Motor neuron (in vitro differentiated cells): ENCODE measurements around the gene LARGE1. TPM values are rescaled to one million over a fixed set of nuclear protein-coding genes. Genes with fewer than 3 reads are reported as not detected.

Experiments used
- ATAC-seq, 8 experiments: fragments of 200-7000 bp; cut with Tn5 transposase; replicated peaks in 6 of 8; 2 replicates each; pipeline ENCODE4 v1.8.0; 2021; ENCODE audit warnings: mild to moderate bottlenecking in 8 of 8, moderate library complexity in 8 of 8
- H3K27ac ChIP-seq, 2 donors: fragments of 250-450 bp; sonication (Bioruptor Pico); 2 replicates each; pipeline ENCODE4 v1.9.0; 2021; ENCODE audit warnings: antibody characterized with exemption in 2 of 2, mild to moderate bottlenecking in 2 of 2, moderate library complexity in 1 of 2
- H3K4me1 ChIP-seq, 2 donors: fragments of 250-450 bp; sonication (Bioruptor Pico); replicated peaks in 1 of 2; 2 replicates each; pipeline ENCODE4 v1.6.1; 2021; ENCODE audit warnings: antibody characterized with exemption in 2 of 2, mild to moderate bottlenecking in 2 of 2, moderate library complexity in 1 of 2
- H3K4me3 ChIP-seq, 5 donors: fragments of 250-450 bp; sonication (Bioruptor Pico); 2 replicates each; pipeline ENCODE4 v1.9.0; 2021; ENCODE audit warnings: antibody characterized with exemption in 5 of 5, mild to moderate bottlenecking in 5 of 5, moderate library complexity in 4 of 5
- WGBS, 10 experiments: fragments of 450-650 bp; shearing (Covaris generic); methylation state at CpG; one replicate each; pipeline ENCODE4 v1.0.0; 2022; 5-methylcytosine and 5-hydroxymethylcytosine counted together
- in situ Hi-C, 9 experiments: fragments of 400-800 bp; cut with MboI; loops; one replicate each; pipeline ENCODE4 v1.15.0; 2021; ENCODE audit warnings: low sequenced_read_pairs in 9 of 9, low pct_unique_long_range_greater_than_20kb in 2 of 9; ENCODE audit not compliant: unreplicated experiment in 9 of 9
- total RNA-seq, 8 experiments: library from RNA; unstranded; fragments of 300-600 nt; gene quantifications; 2 replicates each; pipeline versions ENCODE4 v1.2.3 to v1.2.4, GENCODE V29; 2022

Gene LARGE1
- total RNA-seq, 8 experiments from 2014 or later, result 1.7 to 36.1 (median 20.6) TPM

DNA sequence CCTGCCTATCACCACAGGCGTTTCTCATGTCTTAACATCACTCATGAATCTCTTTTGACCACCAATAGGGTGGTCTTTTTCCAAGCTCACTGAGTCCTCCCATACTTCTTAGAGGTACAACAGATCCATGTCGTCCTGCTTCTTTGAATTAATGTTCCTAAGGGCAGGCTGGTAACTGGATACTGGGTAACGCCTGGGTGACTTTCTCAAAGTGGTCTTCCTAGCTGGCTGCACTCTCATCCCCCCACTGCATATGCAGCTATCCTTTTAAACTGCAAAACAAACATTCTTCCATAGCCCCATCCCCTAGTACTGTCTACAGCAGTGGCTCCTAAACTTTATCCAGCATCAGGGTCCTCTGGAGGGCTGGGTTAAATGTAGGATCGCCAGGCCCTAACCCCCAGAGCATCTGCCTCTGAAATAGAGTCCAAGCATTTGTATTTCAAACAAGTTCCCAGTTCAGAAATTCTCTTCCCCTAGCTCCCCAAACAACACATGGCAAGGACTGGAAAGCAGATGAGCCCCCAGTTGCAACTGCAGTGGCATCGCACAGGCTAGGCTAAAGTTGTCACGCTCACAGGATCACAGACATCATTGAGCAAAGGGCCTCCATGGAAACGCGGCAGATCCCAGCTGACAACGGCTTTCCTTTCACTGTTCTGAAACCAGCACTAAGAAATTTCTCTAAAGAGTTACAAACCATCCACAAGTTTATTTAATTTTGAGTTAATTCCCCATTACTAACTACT, 204.9 kb downstream of the LARGE1 start:
- H3K27ac ChIP-seq, result no peak overlapping the region
- ATAC-seq, result peak in 1 of 8 experiments; percentile 30
- H3K4me3 ChIP-seq, result no peak overlapping the region
- H3K4me1 ChIP-seq, result peaks cover under 1 to 5% of the 10 kb centered on the region in 2 donors
- in situ Hi-C loops, result no loop called here
- 40 to 100% (median 91%) methylated on average over 1 to 7 of the region's 9 CpGs; no CpG with 5 or more reads in 1 of the 10 experiments for WGBS, 10 experiments

DNA sequence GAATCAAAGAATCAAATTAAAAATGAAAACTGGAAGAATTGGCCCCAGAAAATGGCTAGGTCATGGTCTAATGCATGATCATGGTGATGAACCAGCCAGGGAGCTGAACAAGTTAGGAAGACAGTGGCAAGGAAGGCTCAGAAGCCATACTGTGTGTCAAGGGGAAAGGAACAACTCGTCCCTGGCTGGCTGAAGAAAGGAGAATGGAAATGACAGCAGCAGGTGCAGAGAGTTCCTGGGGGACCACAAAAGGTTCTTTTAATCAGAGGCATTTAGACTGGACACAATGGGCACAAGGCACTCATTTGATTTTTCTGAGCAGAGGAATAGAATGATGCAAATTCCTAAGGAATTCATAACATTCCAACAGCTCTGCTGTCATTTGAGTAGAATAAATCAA, 209.9 kb downstream of the LARGE1 start:
- Histone ChIP-seq H3K4me1 (peaks cover 8 to 13% of the 10 kb centered on the region in 2 donors), H3K27ac (no peak overlapping the region), H3K4me3 (no peak overlapping the region)
- peak in 1 of 8 experiments; percentile 18 for ATAC-seq
- WGBS, 10 experiments, result 20 to 60% (median 50%) methylated on average over 1 of the region's 1 CpG; no CpG with 5 or more reads in 1 of the 10 experiments
- in situ Hi-C loops, result no loop called here

DNA sequence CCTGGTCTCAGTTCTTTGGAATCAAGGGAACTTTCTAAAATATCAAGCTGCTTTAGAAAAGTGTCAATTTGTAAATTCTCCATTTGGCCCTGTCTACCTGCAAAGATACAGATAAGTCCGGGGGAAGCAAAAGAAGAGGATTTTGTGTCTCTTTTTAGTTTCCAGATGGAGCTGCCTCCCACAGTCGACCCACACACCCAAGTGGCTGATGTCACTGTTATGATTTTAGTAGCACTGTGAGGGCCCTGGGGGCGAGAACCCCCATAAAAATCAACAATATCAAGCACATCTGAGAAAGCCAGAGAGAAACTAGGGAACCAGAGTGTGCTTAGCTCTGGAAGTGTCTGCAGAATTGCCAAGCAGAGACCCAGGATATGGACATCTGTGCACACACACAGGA, 212.7 kb downstream of the LARGE1 start:
- peaks cover 8 to 10% of the 10 kb centered on the region in 2 donors for H3K4me1 ChIP-seq
- H3K27ac ChIP-seq, result no peak overlapping the region
- ATAC-seq, result no peak
- WGBS, 10 experiments, result 18 to 100% (median 93%) methylated on average over 2 of the region's 3 CpGs; no CpG with 5 or more reads in 5 of the 10 experiments
- in situ Hi-C loops, result no loop called here
- no peak overlapping the region for H3K4me3 ChIP-seq

DNA sequence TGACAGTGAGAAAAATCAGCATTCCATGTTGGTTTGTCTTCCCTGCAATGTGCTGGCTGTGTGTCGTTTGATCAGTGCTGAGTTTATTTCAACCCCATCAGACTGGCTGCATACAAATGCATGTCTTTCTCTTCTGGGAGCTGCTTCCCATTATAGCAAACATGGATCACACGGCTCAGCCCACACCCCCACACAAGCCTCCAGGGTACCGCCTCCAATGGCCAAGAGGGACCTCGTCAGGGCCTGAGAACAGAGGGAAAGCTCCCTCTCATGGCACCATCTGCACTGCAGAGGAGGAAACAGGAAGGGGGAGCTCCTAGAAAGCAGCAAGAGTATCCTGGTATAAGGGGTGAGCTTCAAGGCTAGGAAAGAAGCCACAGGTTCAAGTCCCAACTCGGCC, 214.2 kb downstream of the LARGE1 start:
- WGBS, 10 experiments, result 18 to 80% (median 60%) methylated on average over 1 to 5 of the region's 5 CpGs; no CpG with 5 or more reads in 3 of the 10 experiments
- in situ Hi-C loops, result no loop called here
- peak in 6 of 8 experiments; percentile 50 to 82 (median 77) for ATAC-seq
- Histone ChIP-seq H3K4me3 (no peak overlapping the region), H3K4me1 (peaks cover 8 to 15% of the 10 kb centered on the region in 2 donors), H3K27ac (no peak overlapping the region)

DNA sequence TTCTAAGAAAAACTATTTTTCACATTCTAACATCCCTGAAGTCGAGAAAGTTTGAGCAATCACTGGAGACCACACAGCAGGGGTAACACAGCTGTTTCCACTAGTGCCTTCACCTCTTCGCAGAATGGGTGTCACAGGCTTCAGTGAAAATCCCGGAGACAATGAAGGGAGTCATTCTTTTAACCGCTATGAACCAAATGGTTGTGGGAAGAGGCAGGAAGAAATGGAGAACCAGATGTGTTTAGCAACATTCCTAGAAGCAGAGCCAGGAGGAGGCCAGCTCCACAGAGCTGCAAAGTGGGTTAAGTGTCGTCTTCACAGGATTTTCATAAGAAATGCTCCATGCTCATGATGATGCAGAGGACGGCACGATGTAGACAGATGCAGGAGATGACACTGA, 221.1 kb downstream of the LARGE1 start:
- no peak overlapping the region for H3K27ac ChIP-seq
- in situ Hi-C loops, result no loop called here
- H3K4me1 ChIP-seq, result peaks cover 0 to 12% of the 10 kb centered on the region in 2 donors
- no peak for ATAC-seq
- WGBS, 10 experiments, result 10 to 96% (median 85%) methylated on average over 2 to 7 of the region's 7 CpGs; no CpG with 5 or more reads in 1 of the 10 experiments
- no peak overlapping the region for H3K4me3 ChIP-seq

DNA sequence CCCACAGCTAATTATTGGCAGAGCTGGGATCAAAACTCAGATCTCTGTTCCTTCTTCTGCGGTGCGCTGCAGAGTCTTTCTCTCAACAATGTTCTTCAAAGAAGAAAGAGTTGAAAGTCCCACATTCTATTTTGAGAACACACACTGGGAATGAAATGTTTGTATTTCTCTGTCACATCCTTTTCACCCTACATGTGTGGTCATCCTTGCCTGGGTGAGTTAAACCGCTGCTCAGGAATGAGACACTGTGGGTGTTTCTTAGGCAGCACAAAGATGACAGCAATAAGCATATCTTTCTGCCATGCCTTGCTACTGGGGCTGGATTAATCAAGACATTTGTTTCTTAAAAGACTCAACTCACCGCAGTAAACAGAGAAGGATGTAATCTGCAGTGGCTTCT, 222.6 kb downstream of the LARGE1 start:
- in situ Hi-C loops, result no loop called here
- peaks cover 0 to 12% of the 10 kb centered on the region in 2 donors for H3K4me1 ChIP-seq
- 65 to 96% (median 85%) methylated on average over 1 to 4 of the region's 4 CpGs; no CpG with 5 or more reads in 2 of the 10 experiments for WGBS, 10 experiments
- H3K4me3 ChIP-seq, result no peak overlapping the region
- ATAC-seq, result peak in 1 of 8 experiments; percentile 79
- H3K27ac ChIP-seq, result no peak overlapping the region

DNA sequence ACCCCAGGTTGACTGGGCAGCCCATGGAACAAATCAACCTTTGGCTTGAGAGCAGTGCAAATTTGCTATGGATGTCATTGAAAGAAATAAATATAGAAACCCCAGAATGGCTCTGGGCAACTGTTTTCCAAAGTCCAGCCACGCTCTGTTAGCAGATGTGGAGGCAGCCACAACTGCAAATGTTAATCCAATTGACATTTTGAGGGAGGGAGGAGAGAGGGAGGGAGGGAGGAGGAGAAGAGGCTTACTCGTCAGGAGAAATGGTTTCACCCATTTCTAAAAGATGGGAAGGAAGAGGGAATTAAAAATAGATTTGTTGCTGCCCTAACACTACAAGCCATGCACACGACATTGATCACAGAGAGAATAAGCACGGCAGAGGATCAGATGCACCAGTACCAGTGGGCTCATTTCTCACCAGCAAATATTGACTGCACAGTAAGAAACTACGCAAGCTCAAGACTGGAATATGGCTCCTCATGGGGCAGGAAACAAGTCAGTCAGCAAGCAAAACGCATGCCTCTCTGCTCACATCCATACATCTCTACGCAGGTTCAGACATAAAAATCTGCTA, 229.1 kb downstream of the LARGE1 start:
- Histone ChIP-seq H3K4me3 (no peak overlapping the region), H3K4me1 (peaks cover 15 to 16% of the 10 kb centered on the region in 2 donors), H3K27ac (peak overlapping the region; percentile 15 to 58)
- in situ Hi-C loops, result no loop called here
- 58 to 83% (median 71%) methylated on average over 1 to 4 of the region's 7 CpGs; no CpG with 5 or more reads in 5 of the 10 experiments for WGBS, 10 experiments
- ATAC-seq, result peak in 5 of 8 experiments; percentile 66 to 93 (median 77)

DNA sequence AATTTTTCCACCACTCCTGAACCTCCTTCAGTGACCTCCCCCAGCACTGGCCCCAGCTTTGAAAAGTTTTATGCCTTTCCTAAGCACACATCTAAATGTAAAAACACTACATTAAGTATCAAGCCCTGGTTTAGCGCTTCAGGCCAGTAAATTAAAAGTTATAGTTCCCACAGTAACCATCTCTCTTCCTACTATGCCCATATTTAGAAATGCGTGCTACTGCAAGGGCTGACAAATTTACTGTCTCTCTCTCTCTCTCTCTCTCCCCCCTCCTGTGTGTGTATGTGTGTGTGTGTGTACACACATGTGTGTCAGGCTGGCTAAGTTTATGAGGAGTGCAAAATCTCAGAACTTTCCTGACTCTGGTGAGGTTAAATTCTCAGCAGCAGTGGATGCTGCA, 231.4 kb downstream of the LARGE1 start:
- no peak for ATAC-seq
- in situ Hi-C loops, result no loop called here
- no peak overlapping the region for H3K4me3 ChIP-seq
- no peak overlapping the region for H3K27ac ChIP-seq
- peaks cover 15 to 16% of the 10 kb centered on the region in 2 donors for H3K4me1 ChIP-seq
- 50 to 100% (median 95%) methylated on average over 1 to 2 of the region's 2 CpGs; no CpG with 5 or more reads in 6 of the 10 experiments for WGBS, 10 experiments

DNA sequence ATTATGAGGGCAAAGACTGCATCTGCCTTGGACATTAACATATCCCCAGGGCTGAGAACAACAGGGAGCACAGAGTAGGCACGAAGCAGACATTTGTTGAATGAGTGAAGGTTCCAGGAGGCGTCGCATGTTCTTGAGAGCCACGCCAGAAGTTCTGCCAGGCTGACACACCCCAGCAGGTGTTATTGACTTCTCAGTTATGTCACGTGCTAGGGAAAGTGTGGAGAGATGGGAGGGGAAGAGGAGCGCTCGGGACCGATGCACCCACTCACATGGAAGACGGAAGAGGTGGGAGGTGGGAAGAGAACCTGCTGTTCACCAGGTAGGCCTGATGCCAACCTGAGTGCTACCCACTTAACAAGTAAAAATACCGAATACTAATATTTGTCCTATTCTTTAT, 232.8 kb downstream of the LARGE1 start:
- in situ Hi-C loops, result no loop called here
- peaks cover 15 to 16% of the 10 kb centered on the region in 2 donors for H3K4me1 ChIP-seq
- H3K27ac ChIP-seq, result no peak overlapping the region
- no peak overlapping the region for H3K4me3 ChIP-seq
- WGBS, 10 experiments, result 40 to 100% (median 95%) methylated on average over 1 to 9 of the region's 10 CpGs
- ATAC-seq, result no peak

DNA sequence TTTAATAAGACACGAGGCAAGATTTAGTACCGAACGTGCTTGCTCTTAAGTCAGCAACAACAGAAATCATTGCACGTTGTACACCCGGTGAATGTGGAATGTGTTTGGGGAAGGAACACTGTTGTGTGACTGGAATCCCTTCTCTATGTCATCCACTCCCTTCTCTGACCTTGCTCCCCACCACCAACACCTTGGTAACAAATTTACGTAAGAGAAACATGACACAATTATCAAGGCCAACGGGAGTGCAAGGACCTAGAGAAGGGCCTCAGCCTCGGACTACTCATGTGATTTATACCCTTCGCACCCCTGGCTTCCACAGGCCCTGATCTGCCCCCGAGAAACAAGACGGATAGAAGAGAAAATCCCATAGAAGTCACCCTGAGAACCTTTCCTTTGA, 236.2 kb downstream of the LARGE1 start:
- Histone ChIP-seq H3K4me1 (no peaks in the 10 kb centered on the region), H3K4me3 (no peak overlapping the region), H3K27ac (no peak overlapping the region)
- WGBS, 10 experiments, result 74 to 100% (median 94%) methylated on average over 1 to 10 of the region's 11 CpGs; no CpG with 5 or more reads in 1 of the 10 experiments
- in situ Hi-C loops, result no loop called here
- peak in 3 of 8 experiments; percentile 38 to 87 (median 48) for ATAC-seq

DNA sequence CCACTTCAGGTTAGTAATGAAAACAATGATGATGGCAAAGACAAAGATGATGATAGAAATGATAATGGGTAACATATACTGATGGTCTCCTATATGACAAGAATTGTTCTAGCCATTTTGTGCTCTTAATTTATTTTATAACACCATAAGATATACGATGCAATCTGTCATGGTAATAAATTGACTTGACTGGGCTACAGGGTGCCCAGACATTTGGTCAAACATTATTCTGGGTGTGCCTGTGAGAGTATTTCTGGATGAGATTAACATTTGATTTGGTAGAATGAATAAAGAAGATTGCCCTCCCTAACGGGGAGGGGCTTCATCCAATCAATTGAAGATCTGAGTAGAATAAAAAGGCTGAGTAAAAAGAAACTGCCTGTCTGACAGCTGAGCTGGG, 237.3 kb downstream of the LARGE1 start:
- in situ Hi-C loops, result no loop called here
- Histone ChIP-seq H3K4me1 (peaks cover 0 to 5% of the 10 kb centered on the region in 2 donors), H3K4me3 (no peak overlapping the region), H3K27ac (no peak overlapping the region)
- no peak for ATAC-seq
- 0 to 100% (median 30%) methylated on average over 1 to 2 of the region's 2 CpGs; no CpG with 5 or more reads in 3 of the 10 experiments for WGBS, 10 experiments

DNA sequence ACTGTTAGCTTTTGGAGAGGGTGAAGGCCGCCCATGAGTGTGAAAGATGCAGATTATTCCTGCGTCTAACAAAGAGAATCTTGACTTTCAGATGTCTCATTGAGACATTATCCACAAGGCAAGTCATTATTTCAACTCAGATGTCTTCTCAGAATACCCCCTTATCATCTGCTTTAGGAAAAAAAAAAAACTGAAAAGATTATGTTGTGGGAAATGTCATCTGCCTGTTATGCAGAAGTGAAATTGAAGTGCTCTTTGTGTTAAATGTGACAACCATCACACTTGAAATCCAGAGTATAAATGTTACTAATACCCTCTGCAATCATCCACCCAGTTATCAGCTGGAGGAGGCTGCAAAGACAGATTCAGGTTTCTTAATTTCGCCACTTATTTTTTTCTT, 239.6 kb downstream of the LARGE1 start:
- WGBS, 10 experiments, result 75 to 100% (median 90%) methylated on average over 1 to 3 of the region's 3 CpGs
- in situ Hi-C loops, result no loop called here
- ATAC-seq, result no peak

DNA sequence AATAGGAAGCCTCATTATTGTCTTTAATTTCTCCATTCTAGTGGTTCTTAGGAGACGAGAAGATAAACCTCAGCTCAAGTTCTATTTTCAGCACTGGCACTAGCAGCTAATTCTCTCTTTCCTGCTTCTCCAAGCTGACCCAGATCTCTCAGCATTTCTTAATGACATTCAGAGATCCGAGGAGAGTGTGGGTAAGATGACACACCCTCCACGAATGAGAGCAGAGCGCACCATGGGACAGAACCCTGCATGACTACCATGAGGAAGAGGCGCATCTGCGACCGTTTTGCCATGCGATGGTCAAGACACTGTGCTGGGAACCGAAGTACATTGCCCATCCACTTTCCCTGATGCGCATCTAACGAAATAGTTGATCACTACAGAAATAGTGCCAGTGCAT, 241.8 kb downstream of the LARGE1 start:
- in situ Hi-C loops, result no loop called here
- Histone ChIP-seq H3K4me3 (no peak overlapping the region), H3K27ac (no peak overlapping the region), H3K4me1 (peaks cover 0 to 8% of the 10 kb centered on the region in 2 donors)
- ATAC-seq, result peak in 1 of 8 experiments; percentile 86
- 20 to 100% (median 76%) methylated on average over 1 to 7 of the region's 11 CpGs; no CpG with 5 or more reads in 3 of the 10 experiments for WGBS, 10 experiments

More for the DNA sequence above, 239.6 kb downstream of the LARGE1 start:
- Histone ChIP-seq H3K4me1 (peaks cover 0 to 8% of the 10 kb centered on the region in 2 donors), H3K27ac (no peak overlapping the region), H3K4me3 (no peak overlapping the region)
